ENCODE data around the gene LSMEM2.

- TF ChIP-seq CTCF (conservative IDR thresholded peaks at IDR 0.05; ENCODE audit: low read length): no peak
- TF ChIP-seq EZH2phosphoT487 (IDR thresholded peaks at IDR 0.05; ENCODE audit: borderline replicate concordance): no peak
These were observed 49.4 kb upstream of the LSMEM2 start for GRCh38 chr3:50229490-50229889.

Data from Loucy (cell line).